CD4-positive, alpha-beta T cell (primary cell): ENCODE results near the gene NPBWR2. TPM values are rescaled to one million over a fixed set of nuclear protein-coding genes. Genes with fewer than 3 reads are reported as not detected.
"Not testable (repeated sequence)": the region's sequence is repeated elsewhere in the genome, so short reads cannot be mapped to it uniquely, and the experiment has no call there.

ENCODE experiments used
- ATAC-seq: fragments of 200-7000 bp; cut with Tn5 transposase; one replicate; pipeline ENCODE4 v1.10.0; 2022; ENCODE audit warnings: mild to moderate bottlenecking; ENCODE audit not compliant: poor library complexity
- CTCF ChIA-PET: fragments of 350-600 bp; sonication (Branson Sonifier 250); formaldehyde crosslinking; loops from one replicate; lab custom pipeline; 2021; ENCODE audit warnings: antibody characterized with exemption, inconsistent platforms; lab: Charles Lee
- POLR2A ChIA-PET: fragments of 350-600 bp; sonication (Branson Sonifier 250); formaldehyde crosslinking; loops from one replicate; lab custom pipeline; 2021; ENCODE audit warnings: antibody characterized with exemption, inconsistent platforms; lab: Charles Lee
- DNase-seq, 14 experiments: peaks; one replicate each; pipeline ENCODE4 v3.0.0-alpha.2; 2013 to 2020; ENCODE audit warnings: mixed read lengths in 2 of 14
- H3K27ac ChIP-seq, 2 donors: one replicate each; pipeline versions ENCODE4 v1.5.1 to v1.7.0; 2013; ENCODE audit warnings: low read length in 2 of 2, low read depth in 1 of 2, mild to moderate bottlenecking in 1 of 2
- H3K27me3 ChIP-seq, 2 experiments: 1 replicate in 1 of 2; 2 replicates in 1 of 2; pipeline versions ENCODE4 v1.6.1 to v1.7.0; 2013; ENCODE audit warnings: low read length in 2 of 2, control low read depth in 1 of 2, mild to moderate bottlenecking in 1 of 2, moderate library complexity in 1 of 2; ENCODE audit not compliant: insufficient read depth in 2 of 2, control insufficient read depth in 1 of 2
- H3K36me3 ChIP-seq: one replicate; pipeline ENCODE4 v1.6.1; 2013; ENCODE audit warnings: low read length, control low read depth; ENCODE audit not compliant: insufficient read depth
- H3K4me1 ChIP-seq: one replicate; pipeline ENCODE4 v1.6.1; 2013; ENCODE audit warnings: low read length, control low read depth; ENCODE audit not compliant: insufficient read depth
- H3K4me3 ChIP-seq: one replicate; pipeline ENCODE4 v1.5.1; 2013; ENCODE audit warnings: mild to moderate bottlenecking, low read length, moderate library complexity
- H3K9me3 ChIP-seq, 2 experiments: 1 replicate in 1 of 2; 2 replicates in 1 of 2; pipeline versions ENCODE4 v1.6.1 to v1.7.0; 2013; ENCODE audit warnings: low read length in 2 of 2, mild to moderate bottlenecking in 2 of 2, control low read depth in 1 of 2, moderate library complexity in 1 of 2; ENCODE audit not compliant: control insufficient read depth in 1 of 2, insufficient read depth in 1 of 2
- H3K27ac Mint-ChIP-seq: one replicate; pipeline ENCODE4 v1.8.0; 2020; ENCODE audit warnings: mixed read lengths
- H3K27me3 Mint-ChIP-seq: one replicate; pipeline ENCODE4 v1.8.0; 2021; ENCODE audit warnings: mixed read lengths
- H3K36me3 Mint-ChIP-seq: one replicate; pipeline ENCODE4 v1.8.0; 2021; ENCODE audit warnings: low read depth, mixed read lengths
- H3K4me1 Mint-ChIP-seq: one replicate; pipeline ENCODE4 v1.8.0; 2021; ENCODE audit warnings: low read depth, mixed read lengths
- H3K4me3 Mint-ChIP-seq: one replicate; pipeline ENCODE4 v1.8.0; 2020; ENCODE audit warnings: mild to moderate bottlenecking, mixed read lengths
- H3K9me3 Mint-ChIP-seq: one replicate; pipeline ENCODE4 v1.8.0; 2020; ENCODE audit warnings: mixed read lengths
- CTCF ChIP-seq: fragments of 200-600 bp; IDR thresholded peaks from one replicate; pipeline ENCODE4 v1.8.0; 2022; ENCODE audit warnings: antibody characterized with exemption, mild to moderate bottlenecking
- intact Hi-C, 2 experiments: fragments of 100-400 bp; cut with DNase I in 1 of 2; cut with micrococcal nuclease in 1 of 2; formaldehyde crosslinking; loops; one replicate each; pipeline versions ENCODE4 v1.15.1 to v1.9.0; 2023 to 2025; cut with DNase I, micrococcal nuclease
- total RNA-seq, 174 experiments: library from RNA in 2 of 174; stranded (reverse) in 2 of 174; gene quantifications; one replicate each; pipeline ENCODE4 v1.2.3 and lab custom pipeline; 2021 to 2026

Gene NPBWR2
- total RNA-seq, 2 experiments from 2014 or later = 0.38 to 0.47 TPM

DNA sequence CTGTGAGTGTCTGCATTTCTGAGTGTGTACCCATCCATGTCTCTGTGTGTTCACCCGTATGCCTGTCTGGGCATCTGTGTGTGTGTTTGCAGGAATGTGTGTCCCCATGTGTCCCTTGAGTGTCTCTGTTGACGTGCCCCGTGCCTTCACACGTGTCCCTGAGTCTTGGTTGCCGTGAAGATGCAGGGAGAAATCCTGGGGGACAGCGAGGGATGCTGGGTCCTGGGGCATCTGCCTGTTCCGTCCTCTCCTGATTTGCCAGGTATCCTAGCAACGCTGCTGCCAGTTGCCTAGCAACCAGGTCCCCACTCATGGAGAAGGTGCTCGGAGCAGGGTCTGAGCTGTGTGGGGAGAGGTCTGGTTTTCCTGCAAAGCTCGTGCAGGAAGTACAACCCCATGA is 17.2 kb downstream of the NPBWR2 start:
- H3K36me3 Mint-ChIP-seq = no peaks in the 10 kb centered on the region
- no peak overlapping the region for H3K4me3 ChIP-seq
- DNase-seq (no peak), ATAC-seq (no peak)
- no peaks in the 10 kb centered on the region for H3K9me3 Mint-ChIP-seq
- H3K27me3 ChIP-seq = no peaks in the 10 kb centered on the region
- no peak overlapping the region for H3K27ac Mint-ChIP-seq
- H3K4me3 Mint-ChIP-seq = no peak overlapping the region
- no peaks in the 10 kb centered on the region for H3K36me3 ChIP-seq
- CTCF ChIA-PET = no interaction called here
- peaks cover 5% of the 10 kb centered on the region for H3K4me1 Mint-ChIP-seq
- H3K27ac ChIP-seq = no peak overlapping the region
- intact Hi-C loops = no loop called here
- peaks cover 8 to 20% of the 10 kb centered on the region in 2 experiments for H3K9me3 ChIP-seq
- no peak for TF ChIP-seq CTCF
- POLR2A ChIA-PET = no interaction called here
- H3K27me3 Mint-ChIP-seq = no peaks in the 10 kb centered on the region
- no peaks in the 10 kb centered on the region for H3K4me1 ChIP-seq

GRCh38 chr20:64088586-64088985 is 18.8 kb downstream of the NPBWR2 start:
- H3K4me3 Mint-ChIP-seq, intact Hi-C loops: not testable (repeated sequence)

DNA sequence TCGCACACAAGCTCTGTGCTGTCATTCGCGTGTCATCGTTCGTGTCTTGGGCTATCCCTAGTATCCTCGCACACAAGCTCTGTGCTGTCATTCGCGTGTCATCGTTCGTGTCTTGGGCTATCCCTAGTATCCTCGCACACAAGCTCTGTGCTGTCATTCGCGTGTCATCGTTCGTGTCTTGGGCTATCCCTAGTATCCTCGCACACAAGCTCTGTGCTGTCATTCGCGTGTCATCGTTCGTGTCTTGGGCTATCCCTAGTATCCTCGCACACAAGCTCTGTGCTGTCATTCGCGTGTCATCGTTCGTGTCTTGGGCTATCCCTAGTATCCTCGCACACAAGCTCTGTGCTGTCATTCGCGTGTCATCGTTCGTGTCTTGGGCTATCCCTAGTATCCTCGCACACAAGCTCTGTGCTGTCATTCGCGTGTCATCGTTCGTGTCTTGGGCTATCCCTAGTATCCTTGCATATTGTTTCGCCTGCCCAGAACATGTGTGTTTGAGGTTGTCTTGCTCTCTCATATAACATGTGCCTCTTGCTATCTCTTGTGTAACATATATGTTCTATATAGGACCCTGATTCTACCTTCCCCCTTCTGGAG is 20.0 kb downstream of the NPBWR2 start:
- H3K36me3 Mint-ChIP-seq, H3K27me3 ChIP-seq, H3K27ac ChIP-seq, H3K4me3 ChIP-seq, DNase-seq, H3K27me3 Mint-ChIP-seq, H3K4me3 Mint-ChIP-seq, H3K27ac Mint-ChIP-seq, H3K36me3 ChIP-seq, H3K9me3 Mint-ChIP-seq, ATAC-seq, POLR2A ChIA-PET, intact Hi-C loops: not testable (repeated sequence)
- CTCF ChIA-PET = interaction anchor here (1.6 kb wide), 1 partner anchor 18 kb away, joined by 4 read pairs; no protein-coding TSS in a partner anchor
- peaks cover 18% of the 10 kb centered on the region for H3K4me1 Mint-ChIP-seq
- H3K9me3 ChIP-seq = peaks cover 8 to 20% of the 10 kb centered on the region in 2 experiments
- peaks cover 19% of the 10 kb centered on the region for H3K4me1 ChIP-seq

More at GRCh38 chr20:64088586-64088985, 18.8 kb downstream of the NPBWR2 start:
- CTCF ChIA-PET, H3K9me3 Mint-ChIP-seq, H3K4me1 ChIP-seq, H3K4me3 ChIP-seq, H3K36me3 ChIP-seq, H3K27ac Mint-ChIP-seq, DNase-seq, H3K27ac ChIP-seq, POLR2A ChIA-PET, H3K27me3 Mint-ChIP-seq, H3K27me3 ChIP-seq, H3K36me3 Mint-ChIP-seq, ATAC-seq: not testable (repeated sequence)
- peaks cover 10% of the 10 kb centered on the region for H3K4me1 Mint-ChIP-seq
- peaks cover 8 to 20% of the 10 kb centered on the region in 2 experiments for H3K9me3 ChIP-seq

GRCh38 chr20:64086801-64087200 is 20.6 kb downstream of the NPBWR2 start:
- no peak overlapping the region for H3K27ac ChIP-seq
- POLR2A ChIA-PET = no interaction called here

More at GRCh38 chr20:64086801-64087200, 20.6 kb downstream of the NPBWR2 start:
- Mint-ChIP-seq H3K4me3 (no peak overlapping the region), H3K27ac (no peak overlapping the region), H3K27me3 (no peaks in the 10 kb centered on the region), H3K9me3 (no peaks in the 10 kb centered on the region), H3K36me3 (no peaks in the 10 kb centered on the region), H3K4me1 (peaks cover 20% of the 10 kb centered on the region)
- CTCF ChIA-PET = interaction anchor here (1.6 kb wide), 1 partner anchor 17 kb away, joined by 4 read pairs; no protein-coding TSS in a partner anchor
- intact Hi-C loops = no loop called here
- DNase-seq (no peak), ATAC-seq (no peak)
- peaks cover 0 to 5% of the 10 kb centered on the region in 2 experiments for H3K27me3 ChIP-seq
- TF ChIP-seq CTCF = no peak
- no peaks in the 10 kb centered on the region for H3K36me3 ChIP-seq
- peaks cover 8 to 20% of the 10 kb centered on the region in 2 experiments for H3K9me3 ChIP-seq
- no peak overlapping the region for H3K4me3 ChIP-seq
- peaks cover 25% of the 10 kb centered on the region for H3K4me1 ChIP-seq
